Measurements from ENCODE around the gene SP5. TPM values are rescaled to one million over a fixed set of nuclear protein-coding genes. Genes with fewer than 3 reads are reported as not detected.

SP5 gene
- total and polyA plus RNA-seq, 2 of the 4 experiments (the other 2 are of a cell fraction), result not detected

GRCh38 chr2:170703776-170704476 lies 11.2 kb upstream of the SP5 start:
- in situ Hi-C loops (cut with MboI; ENCODE audit: low sequenced_read_pairs) (no loop called here), intact Hi-C loops (cut with micrococcal nuclease) (loop anchor here (10.0 kb wide), 1 partner anchor 299 kb away; no protein-coding TSS in a partner anchor), dilution Hi-C loops (cut with HindIII; ENCODE audit: low sequenced_read_pairs, unreplicated experiment) (no loop called here)
- no peak overlapping the region for H3K56ac ChIP-seq (ENCODE audit: extremely low read depth, insufficient read depth, low read length)
- H2AK9ac ChIP-seq (replicated peaks; ENCODE audit: low read depth, low read length, poor library complexity), result no peak overlapping the region
- H2BK120ac ChIP-seq (ENCODE audit: low read depth, low read length), result no peak overlapping the region
- no peak overlapping the region for H3K4me3 ChIP-seq (ENCODE audit: insufficient read depth, low read depth, low read length)
- H3K4me1 ChIP-seq (ENCODE audit: control insufficient read depth, insufficient read depth, low read length), result no peaks in the 10 kb centered on the region
- no peaks in the 10 kb centered on the region for H3K36me3 ChIP-seq (ENCODE audit: control insufficient read depth, insufficient read depth, low read length)
- H3K18ac ChIP-seq (ENCODE audit: low read depth, low read length), result no peak overlapping the region
- DNase-seq (no peak), ATAC-seq (ENCODE audit: low read depth) (no peak)
- H2AFZ ChIP-seq (replicated peaks; ENCODE audit: low read length, poor library complexity), result peak overlapping the region; percentile 24
- no TSS peak for BruUV-seq (replicated peaks)
- H4K20me1 ChIP-seq (ENCODE audit: insufficient read depth, low read length), result no peaks in the 10 kb centered on the region
- ChIA-PET POLR2A (ENCODE audit: unreplicated experiment) (no interaction called here), CTCF (interaction anchor here (0.6 kb wide), 1 partner anchor 32 kb away, joined by 3 read pairs; no protein-coding TSS in a partner anchor)
- no peaks in the 10 kb centered on the region for H3K9me1 ChIP-seq (ENCODE audit: insufficient read depth, low read length)
- H2BK20ac ChIP-seq (ENCODE audit: low read depth, low read length), result no peak overlapping the region
- no peaks in the 10 kb centered on the region for H3K79me1 ChIP-seq (ENCODE audit: low read depth in 1 of 2, low read length in 2 of 2)
- H4K5ac ChIP-seq (ENCODE audit: low read depth, low read length), result no peak overlapping the region
- no peak overlapping the region for H3K4me2 ChIP-seq (ENCODE audit: low read depth, low read length)
- no peak overlapping the region for H2BK5ac ChIP-seq (ENCODE audit: low read depth, low read length, poor library complexity, severe bottlenecking)
- no peak overlapping the region for H3K4ac ChIP-seq (ENCODE audit: low read depth, low read length)
- no peak overlapping the region for H3K23ac ChIP-seq (ENCODE audit: low read depth, low read length)
- no peak overlapping the region for H3K9ac ChIP-seq (ENCODE audit: low read depth, low read length)
- no peak overlapping the region for H2BK15ac ChIP-seq (ENCODE audit: low read depth, low read length)
- WGBS, 2 experiments (ENCODE audit: extremely low coverage in 2 of 2, insufficient read length in 1 of 2), result 50% methylated on average over 1 of the region's 4 CpGs; no CpG with 5 or more reads in 1 of the 2 experiments
- no peak overlapping the region for H2AK5ac ChIP-seq (ENCODE audit: low read depth, low read length)
- no peak overlapping the region for H3K27ac ChIP-seq (ENCODE audit: insufficient read depth, low read length)
- H3K27me3 ChIP-seq (ENCODE audit: control insufficient read depth, insufficient read depth, low read length), result peaks cover 11% of the 10 kb centered on the region; the same call in 1 of the 2 replicates
- no peak overlapping the region for H3K14ac ChIP-seq (replicated peaks; ENCODE audit: low read depth, low read length)
- H4K8ac ChIP-seq (ENCODE audit: low read depth in 2 of 2, low read length in 2 of 2), result no peak overlapping the region
- no peak for TF ChIP-seq USF2 (IDR thresholded peaks at IDR 0.05; ENCODE audit: low read depth, low read length)
- TF ChIP-seq MAFK (IDR thresholded peaks at IDR 0.05; ENCODE audit: low read depth, low read length), result no peak
- no peak for TF ChIP-seq MXI1 (IDR thresholded peaks at IDR 0.05; ENCODE audit: borderline replicate concordance, low read depth, low read length)
- no peak for TF ChIP-seq CHD1 (IDR thresholded peaks at IDR 0.05; ENCODE audit: low read depth, low read length)
- no peak for TF ChIP-seq POLR2A (IDR thresholded peaks at IDR 0.05; ENCODE audit: low read depth, low read length)
- no peak for TF ChIP-seq SMC3 (IDR thresholded peaks at IDR 0.05; ENCODE audit: low read depth, low read length)
- TF ChIP-seq RCOR1 (IDR thresholded peaks at IDR 0.05; ENCODE audit: insufficient replicate concordance, low read length), result no peak
- TF ChIP-seq CTCF (conservative IDR thresholded peaks at IDR 0.05; ENCODE audit: low read depth, low read length), result no peak
- TF ChIP-seq BHLHE40 (IDR thresholded peaks at IDR 0.05; ENCODE audit: low read depth, low read length), result no peak
- no peak for TF ChIP-seq RFX5 (IDR thresholded peaks at IDR 0.05; ENCODE audit: low read depth, low read length)
- H3K9me3 ChIP-seq (ENCODE audit: control insufficient read depth, insufficient read depth, low read length), result no peaks in the 10 kb centered on the region
- no peak overlapping the region for H4K91ac ChIP-seq (ENCODE audit: insufficient read depth, low read depth, low read length)
